Panc1 (cell line): Measurements from ENCODE around the gene MTX1. TPM values are rescaled to one million over a fixed set of nuclear protein-coding genes. Genes with fewer than 3 reads are reported as not detected.
"Not testable (repeated sequence)": the region's sequence is repeated elsewhere in the genome, so short reads cannot be mapped to it uniquely, and the experiment has no call there.

ENCODE experiments used
- ATAC-seq: fragments of 200-7000 bp; cut with Tn5 transposase; 2 replicates; pipeline ENCODE4 v1.9.1; 2020; ENCODE audit warnings: mild to moderate bottlenecking, moderate library complexity
- BruUV-seq: library from RNA; stranded (reverse); fragments of 400-500 nt; replicated peaks from 2 replicates; lab custom pipeline; 2021; lab: Mats Ljungman, UMichigan
- CTCF ChIA-PET: fragments of 300-600 bp; sonication (Branson Sonifier 250); formaldehyde crosslinking; loops from one replicate; lab custom pipeline; 2022; ENCODE audit warnings: antibody characterized with exemption; lab: Charles Lee
- POLR2A ChIA-PET: fragments of 300-600 bp; sonication (Branson Sonifier 250); formaldehyde crosslinking; loops from one replicate; lab custom pipeline; 2022; ENCODE audit warnings: antibody characterized with exemption; lab: Charles Lee
- DNase-seq: peaks from one replicate; pipeline ENCODE4 v3.0.0-alpha.2; 2010; ENCODE audit warnings: low read depth, low spot score
- H3K27ac ChIP-seq: 2 replicates; pipeline ENCODE4 v1.5.1; 2011; ENCODE audit warnings: mild to moderate bottlenecking, low read length, inconsistent platforms
- H3K27me3 ChIP-seq: fragments of 200-500 bp; sonication (Bioruptor generic); 2 replicates; pipeline ENCODE4 v1.6.0; 2014; ENCODE audit warnings: low read length, inconsistent platforms; ENCODE audit not compliant: control insufficient read depth, insufficient read depth
- H3K36me3 ChIP-seq: fragments of 200-500 bp; sonication (Bioruptor generic); 2 replicates; pipeline ENCODE4 v1.5.1; 2014; ENCODE audit warnings: inconsistent platforms, mild to moderate bottlenecking, low read length, moderate library complexity; ENCODE audit not compliant: control insufficient read depth, insufficient read depth
- H3K4me1 ChIP-seq: 2 replicates; pipeline ENCODE4 v1.5.1; 2011; ENCODE audit warnings: inconsistent platforms, mild to moderate bottlenecking, low read length, moderate library complexity; ENCODE audit not compliant: control insufficient read depth, insufficient read depth
- H3K4me3 ChIP-seq, 2 experiments: 2 replicates each; pipeline ENCODE4 v1.5.1; 2011 to 2012; ENCODE audit warnings: low read depth in 2 of 2, low read length in 2 of 2, mild to moderate bottlenecking in 2 of 2, inconsistent platforms in 1 of 2, moderate library complexity in 1 of 2
- H3K9me3 ChIP-seq: fragments of 200-500 bp; sonication (Bioruptor generic); 2 replicates; pipeline ENCODE4 v1.5.1; 2014; ENCODE audit warnings: low read depth, mild to moderate bottlenecking, inconsistent platforms, low read length, moderate library complexity; ENCODE audit not compliant: control insufficient read depth, insufficient read depth
- POLR2AphosphoS5 ChIP-seq: IDR thresholded peaks from 2 replicates; pipeline ENCODE4 v1.6.1; 2012; ENCODE audit warnings: mild to moderate bottlenecking, low read depth, low read length, moderate library complexity
- SIN3A ChIP-seq: IDR thresholded peaks from 2 replicates; pipeline ENCODE4 v1.6.1; 2012; ENCODE audit warnings: low read depth, mild to moderate bottlenecking, low read length, moderate library complexity, borderline replicate concordance; ENCODE audit not compliant: insufficient read depth
- TCF7L2 ChIP-seq: IDR thresholded peaks from 2 replicates; pipeline ENCODE4 v1.6.1; 2011; ENCODE audit warnings: mild to moderate bottlenecking, low read depth, low read length, inconsistent platforms
- in situ Hi-C: cut with HindIII; loops from 2 replicates; pipeline ENCODE4 v1.10.0; 2016; ENCODE audit warnings: low sequenced_read_pairs, low pct_unique_long_range_greater_than_20kb
- intact Hi-C: fragments of 100-400 bp; cut with micrococcal nuclease; formaldehyde crosslinking; loops from one replicate; pipeline ENCODE4 v1.10.0; 2022; ENCODE audit not compliant: unreplicated experiment
- total RNA-seq: library from RNA; stranded (reverse); gene quantifications from one replicate; pipeline ENCODE4 v1.2.1, GENCODE V29; 2021; ENCODE audit not compliant: unreplicated experiment
- TF ChIP-seq, protein P1 (sequence below): fragments of 450-650 bp; IDR thresholded peaks from 2 replicates; pipeline ENCODE4 v1.5.1; 2017; ENCODE audit warnings: mild to moderate bottlenecking
- TF ChIP-seq, protein P2 (sequence below), 2 experiments: IDR thresholded peaks; 2 replicates each; pipeline ENCODE4 v1.6.1; 2011 to 2012; ENCODE audit warnings: low read depth in 2 of 2, control low read depth in 1 of 2, low read length in 1 of 2, mild to moderate bottlenecking in 1 of 2, moderate library complexity in 1 of 2; ENCODE audit not compliant: insufficient read depth in 1 of 2

Gene MTX1
- total RNA-seq, 1 experiment from 2014 or later = 53.6 TPM

DNA sequence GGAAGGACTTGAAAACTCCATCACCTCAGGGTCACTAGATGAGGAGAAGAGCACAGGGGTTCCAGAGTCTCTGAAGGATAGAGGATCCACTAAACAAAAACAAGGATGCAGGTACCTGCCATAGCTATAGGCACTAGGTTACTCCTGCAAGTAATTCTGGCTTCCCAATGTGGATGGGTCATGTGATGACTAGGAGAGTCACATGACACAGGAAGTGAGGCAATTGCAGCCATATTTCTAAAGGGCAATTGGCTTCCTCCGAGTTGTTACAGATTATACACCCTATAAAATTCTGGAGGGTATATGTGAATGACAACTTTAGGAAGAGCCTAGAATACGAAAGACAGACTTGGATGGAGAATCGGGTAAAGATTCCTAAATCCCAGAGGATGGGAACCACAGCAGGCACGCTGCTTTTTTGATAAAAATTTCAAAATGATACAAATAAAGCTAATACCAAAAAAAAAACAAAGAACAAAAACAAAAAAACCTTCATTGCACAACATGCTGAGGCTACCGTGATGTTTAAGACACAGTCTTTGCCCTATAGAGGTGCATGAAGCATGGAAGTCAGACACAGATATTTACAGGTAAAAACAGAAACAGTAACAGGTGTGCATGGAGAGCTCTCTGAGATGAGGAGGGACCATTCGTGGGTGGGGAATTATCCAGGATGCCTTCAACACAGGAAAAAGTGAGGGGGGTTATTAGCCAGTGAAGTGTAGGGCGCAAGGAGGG lies 10.5 kb downstream of the MTX1 start:
- no TSS peak for BruUV-seq
- CTCF ChIA-PET = no interaction called here
- ATAC-seq = no peak
- intact Hi-C loops (no loop called here), in situ Hi-C loops (no loop called here)
- Histone ChIP-seq H3K4me3 (no peak overlapping the region), H3K9me3 (no peaks in the 10 kb centered on the region), H3K27me3 (no peaks in the 10 kb centered on the region), H3K36me3 (no peaks in the 10 kb centered on the region), H3K4me1 (peaks cover 3% of the 10 kb centered on the region), H3K27ac (0 out of 2 replicates have a peak overlapping the region, but pooled peaks have one; percentile 2)
- no peak for DNase-seq
- POLR2A ChIA-PET = no interaction called here
- TF ChIP-seq, protein P1, sequence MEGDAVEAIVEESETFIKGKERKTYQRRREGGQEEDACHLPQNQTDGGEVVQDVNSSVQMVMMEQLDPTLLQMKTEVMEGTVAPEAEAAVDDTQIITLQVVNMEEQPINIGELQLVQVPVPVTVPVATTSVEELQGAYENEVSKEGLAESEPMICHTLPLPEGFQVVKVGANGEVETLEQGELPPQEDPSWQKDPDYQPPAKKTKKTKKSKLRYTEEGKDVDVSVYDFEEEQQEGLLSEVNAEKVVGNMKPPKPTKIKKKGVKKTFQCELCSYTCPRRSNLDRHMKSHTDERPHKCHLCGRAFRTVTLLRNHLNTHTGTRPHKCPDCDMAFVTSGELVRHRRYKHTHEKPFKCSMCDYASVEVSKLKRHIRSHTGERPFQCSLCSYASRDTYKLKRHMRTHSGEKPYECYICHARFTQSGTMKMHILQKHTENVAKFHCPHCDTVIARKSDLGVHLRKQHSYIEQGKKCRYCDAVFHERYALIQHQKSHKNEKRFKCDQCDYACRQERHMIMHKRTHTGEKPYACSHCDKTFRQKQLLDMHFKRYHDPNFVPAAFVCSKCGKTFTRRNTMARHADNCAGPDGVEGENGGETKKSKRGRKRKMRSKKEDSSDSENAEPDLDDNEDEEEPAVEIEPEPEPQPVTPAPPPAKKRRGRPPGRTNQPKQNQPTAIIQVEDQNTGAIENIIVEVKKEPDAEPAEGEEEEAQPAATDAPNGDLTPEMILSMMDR = no peak
- TF ChIP-seq SIN3A (no peak), TCF7L2 (no peak), POLR2AphosphoS5 (no peak)
- TF ChIP-seq, protein P2, sequence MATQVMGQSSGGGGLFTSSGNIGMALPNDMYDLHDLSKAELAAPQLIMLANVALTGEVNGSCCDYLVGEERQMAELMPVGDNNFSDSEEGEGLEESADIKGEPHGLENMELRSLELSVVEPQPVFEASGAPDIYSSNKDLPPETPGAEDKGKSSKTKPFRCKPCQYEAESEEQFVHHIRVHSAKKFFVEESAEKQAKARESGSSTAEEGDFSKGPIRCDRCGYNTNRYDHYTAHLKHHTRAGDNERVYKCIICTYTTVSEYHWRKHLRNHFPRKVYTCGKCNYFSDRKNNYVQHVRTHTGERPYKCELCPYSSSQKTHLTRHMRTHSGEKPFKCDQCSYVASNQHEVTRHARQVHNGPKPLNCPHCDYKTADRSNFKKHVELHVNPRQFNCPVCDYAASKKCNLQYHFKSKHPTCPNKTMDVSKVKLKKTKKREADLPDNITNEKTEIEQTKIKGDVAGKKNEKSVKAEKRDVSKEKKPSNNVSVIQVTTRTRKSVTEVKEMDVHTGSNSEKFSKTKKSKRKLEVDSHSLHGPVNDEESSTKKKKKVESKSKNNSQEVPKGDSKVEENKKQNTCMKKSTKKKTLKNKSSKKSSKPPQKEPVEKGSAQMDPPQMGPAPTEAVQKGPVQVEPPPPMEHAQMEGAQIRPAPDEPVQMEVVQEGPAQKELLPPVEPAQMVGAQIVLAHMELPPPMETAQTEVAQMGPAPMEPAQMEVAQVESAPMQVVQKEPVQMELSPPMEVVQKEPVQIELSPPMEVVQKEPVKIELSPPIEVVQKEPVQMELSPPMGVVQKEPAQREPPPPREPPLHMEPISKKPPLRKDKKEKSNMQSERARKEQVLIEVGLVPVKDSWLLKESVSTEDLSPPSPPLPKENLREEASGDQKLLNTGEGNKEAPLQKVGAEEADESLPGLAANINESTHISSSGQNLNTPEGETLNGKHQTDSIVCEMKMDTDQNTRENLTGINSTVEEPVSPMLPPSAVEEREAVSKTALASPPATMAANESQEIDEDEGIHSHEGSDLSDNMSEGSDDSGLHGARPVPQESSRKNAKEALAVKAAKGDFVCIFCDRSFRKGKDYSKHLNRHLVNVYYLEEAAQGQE (IDR thresholded peaks at IDR 0.05; ENCODE audit: insufficient read depth in 1 of 2, low read depth in 2 of 2, low read length in 1 of 2) = no peak

DNA sequence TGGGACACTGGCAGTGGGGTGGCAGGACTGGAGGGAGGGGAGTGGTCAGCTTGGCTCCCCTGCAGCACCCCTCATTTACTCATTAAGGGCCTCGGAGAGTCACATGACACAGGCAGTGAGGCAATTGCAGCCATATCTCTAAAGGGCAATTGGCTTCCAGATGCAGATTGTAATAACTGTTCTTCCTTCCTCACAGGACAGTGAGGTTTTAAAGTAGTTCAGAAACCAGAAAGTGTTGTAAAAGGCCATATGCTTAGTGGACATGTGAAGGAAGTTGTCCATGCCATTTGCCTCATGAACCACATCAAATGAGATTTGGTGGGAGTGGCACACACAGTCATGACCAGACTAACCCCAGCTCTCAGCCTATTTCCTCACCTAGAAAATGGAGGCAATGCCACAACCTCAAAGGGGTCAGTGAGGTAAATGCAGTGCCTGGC lies 11.1 kb downstream of the MTX1 start:
- no peak for TF ChIP-seq POLR2AphosphoS5
- DNase-seq (no peak), ATAC-seq (no peak)
- in situ Hi-C loops (no loop called here), intact Hi-C loops (no loop called here)
- no peaks in the 10 kb centered on the region for H3K9me3 ChIP-seq
- POLR2A ChIA-PET = no interaction called here
- H3K27ac ChIP-seq = peak overlapping the region; percentile 2; the same call in 1 of the 2 replicates
- H3K4me3 ChIP-seq = no peak overlapping the region
- H3K4me1 ChIP-seq = peaks cover 9% of the 10 kb centered on the region
- no peaks in the 10 kb centered on the region for H3K27me3 ChIP-seq
- no peaks in the 10 kb centered on the region for H3K36me3 ChIP-seq
- no TSS peak for BruUV-seq
- CTCF ChIA-PET = no interaction called here

DNA sequence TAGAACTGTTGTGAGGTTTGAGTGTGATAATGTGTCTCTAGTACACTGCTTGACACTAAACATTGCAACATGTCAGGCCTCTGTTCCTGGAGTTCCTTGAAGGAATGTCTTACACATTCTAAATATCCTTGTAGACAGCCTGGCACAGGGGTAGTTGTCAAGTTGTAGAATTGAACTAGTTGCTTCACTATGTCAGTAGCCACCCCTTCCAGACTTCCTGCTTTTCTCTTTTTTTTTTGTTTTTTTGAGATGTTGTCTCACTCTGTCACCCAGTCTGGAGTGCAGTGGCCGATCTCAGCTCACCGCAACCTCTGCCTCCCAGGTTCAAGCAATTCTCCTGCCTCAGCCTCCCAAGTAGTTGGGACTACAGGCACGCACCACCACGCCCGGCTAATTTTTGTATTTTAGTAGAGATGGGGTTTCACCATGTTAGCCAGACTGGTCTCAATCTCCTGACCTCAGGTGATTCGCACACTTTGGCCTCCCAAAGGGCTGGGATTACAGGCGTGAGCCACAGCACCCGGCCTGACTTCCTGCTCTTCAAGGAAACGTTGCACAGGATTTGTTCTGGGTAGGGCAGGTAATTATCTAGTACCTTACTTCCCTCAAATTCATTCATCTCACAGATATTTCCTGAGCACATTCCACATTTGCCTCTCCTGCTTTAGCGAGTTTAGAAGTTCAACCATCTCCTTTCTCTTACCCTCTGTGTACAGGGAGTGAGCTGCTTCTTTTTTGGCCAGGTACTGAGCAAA lies 11.9 kb downstream of the MTX1 start:
- H3K4me3 ChIP-seq, POLR2A ChIA-PET, DNase-seq, H3K27me3 ChIP-seq, BruUV-seq, in situ Hi-C loops, H3K9me3 ChIP-seq, H3K36me3 ChIP-seq, intact Hi-C loops, ATAC-seq: not testable (repeated sequence)
- Histone ChIP-seq H3K4me1 (peaks cover 15% of the 10 kb centered on the region), H3K27ac (peak overlapping the region; percentile 2; the same call in 1 of the 2 replicates)
- CTCF ChIA-PET = interaction anchor here (0.6 kb wide), 1 partner anchor 31 kb away, joined by 3 read pairs; no protein-coding TSS in a partner anchor
